Measurements from ENCODE around the gene FAM184A.

DNA sequence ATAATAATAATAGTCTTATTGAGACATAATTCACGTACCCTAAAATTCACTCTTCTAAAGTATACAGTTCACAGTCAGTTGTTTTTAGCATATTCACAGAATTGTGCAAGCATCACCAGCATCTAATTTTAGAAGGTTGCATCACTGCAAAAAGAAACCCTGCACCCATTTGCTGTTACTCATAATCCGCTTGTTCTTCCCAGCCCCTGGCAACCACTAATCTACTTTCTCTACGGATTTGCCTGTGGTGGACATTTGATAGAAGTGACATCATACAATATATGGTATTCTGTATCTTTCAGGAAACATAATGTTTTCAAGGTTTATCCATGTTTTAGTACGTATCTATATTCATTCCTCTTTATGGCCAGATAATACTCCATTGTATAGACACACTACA lies 41.5 kb upstream of the FAM184A start:
- TF ChIP-seq EZH2 (IDR thresholded peaks at IDR 0.05; ENCODE audit: insufficient read depth, poor library complexity, severe bottlenecking) = no peak
- TF ChIP-seq EZH2phosphoT487 (IDR thresholded peaks at IDR 0.05; ENCODE audit: insufficient read depth, low read depth) = no peak

Data from GM23248 (cell line).